Mesodermal cell (in vitro differentiated cells): ENCODE results near the gene KCNAB2.

ENCODE experiments used
- H3K27ac ChIP-seq: 2 replicates; pipeline ENCODE4 v1.7.0; 2013; ENCODE audit warnings: mild to moderate bottlenecking, low read depth, low read length, moderate library complexity; ENCODE audit not compliant: severe bottlenecking
- H3K36me3 ChIP-seq: 2 replicates; pipeline ENCODE4 v1.7.1; 2013; ENCODE audit warnings: mild to moderate bottlenecking, low read length, moderate library complexity; ENCODE audit not compliant: control insufficient read depth, insufficient read depth
- H3K4me1 ChIP-seq: one replicate; pipeline ENCODE4 v1.7.1; 2013; ENCODE audit warnings: mild to moderate bottlenecking, low read length; ENCODE audit not compliant: insufficient read depth, control insufficient read depth, poor library complexity, severe bottlenecking
- H3K4me3 ChIP-seq: 2 replicates; pipeline ENCODE4 v1.7.0; 2013; ENCODE audit warnings: low read length, control low read depth, mild to moderate bottlenecking; ENCODE audit not compliant: insufficient read depth, poor library complexity, severe bottlenecking; ENCODE audit errors: extremely low read depth
- H3K9me3 ChIP-seq: 2 replicates; pipeline ENCODE4 v1.7.1; 2013; ENCODE audit warnings: mild to moderate bottlenecking, low read length, moderate library complexity; ENCODE audit not compliant: control insufficient read depth
- WGBS, 2 experiments: methylation state at CpG; one replicate each; pipeline ENCODE4 v1.1.5; 2013; ENCODE audit warnings: missing lambda C conversion rate in 2 of 2; ENCODE audit not compliant: insufficient coverage in 2 of 2; 5-methylcytosine and 5-hydroxymethylcytosine counted together

The KCNAB2 gene

GRCh38 chr1:6024376-6024775 is 21.3 kb upstream of the KCNAB2 start:
- no peaks in the 10 kb centered on the region for H3K9me3 ChIP-seq
- no peak overlapping the region for H3K4me3 ChIP-seq

GRCh38 chr1:6025269-6026094 is 20.2 kb upstream of the KCNAB2 start:
- H3K9me3 ChIP-seq = no peaks in the 10 kb centered on the region
- no peak overlapping the region for H3K4me3 ChIP-seq
- no peaks in the 10 kb centered on the region for H3K4me1 ChIP-seq
- no peaks in the 10 kb centered on the region for H3K36me3 ChIP-seq
- H3K27ac ChIP-seq = no peak overlapping the region
- 73 to 86% methylated on average over 14 to 16 of the region's 29 CpGs for whole genome bisulfite sequencing, 2 experiments

More at GRCh38 chr1:6024376-6024775, 21.3 kb upstream of the KCNAB2 start:
- H3K27ac ChIP-seq = no peak overlapping the region
- 86 to 97% methylated on average over 5 to 6 of the region's 6 CpGs for WGBS, 2 experiments
- H3K36me3 ChIP-seq = no peaks in the 10 kb centered on the region
- H3K4me1 ChIP-seq = no peaks in the 10 kb centered on the region

GRCh38 chr1:6026095-6026809 is 19.4 kb upstream of the KCNAB2 start:
- H3K4me3 ChIP-seq = no peak overlapping the region
- H3K27ac ChIP-seq = no peak overlapping the region
- H3K36me3 ChIP-seq = no peaks in the 10 kb centered on the region
- WGBS, 2 experiments = 61 to 63% methylated on average over 29 to 31 of the region's 34 CpGs
- H3K4me1 ChIP-seq = no peaks in the 10 kb centered on the region
- H3K9me3 ChIP-seq = no peaks in the 10 kb centered on the region

GRCh38 chr1:6027591-6027990 is 18.1 kb upstream of the KCNAB2 start:
- Histone ChIP-seq H3K36me3 (no peaks in the 10 kb centered on the region), H3K27ac (no peak overlapping the region), H3K4me3 (no peak overlapping the region), H3K4me1 (no peaks in the 10 kb centered on the region), H3K9me3 (no peaks in the 10 kb centered on the region)
- WGBS, 2 experiments = 83 to 87% methylated on average over 10 of the region's 10 CpGs

- Histone ChIP-seq H3K4me3 (no peak overlapping the region), H3K9me3 (no peaks in the 10 kb centered on the region), H3K27ac (no peak overlapping the region), H3K4me1 (no peaks in the 10 kb centered on the region), H3K36me3 (no peaks in the 10 kb centered on the region)
- WGBS, 2 experiments = 88 to 90% methylated on average over 13 to 17 of the region's 19 CpGs
Measured at GRCh38 chr1:6028042-6028850, 17.4 kb upstream of the KCNAB2 start.

GRCh38 chr1:6029351-6029750 is 16.3 kb upstream of the KCNAB2 start:
- Histone ChIP-seq H3K4me3 (no peak overlapping the region), H3K36me3 (no peaks in the 10 kb centered on the region), H3K9me3 (no peaks in the 10 kb centered on the region), H3K27ac (no peak overlapping the region), H3K4me1 (no peaks in the 10 kb centered on the region)
- 87 to 100% methylated on average over 3 to 4 of the region's 5 CpGs for WGBS, 2 experiments

- 83 to 92% methylated on average over 6 of the region's 7 CpGs for WGBS, 2 experiments
- no peaks in the 10 kb centered on the region for H3K36me3 ChIP-seq
- H3K4me1 ChIP-seq = no peaks in the 10 kb centered on the region
- H3K27ac ChIP-seq = no peak overlapping the region
- no peaks in the 10 kb centered on the region for H3K9me3 ChIP-seq
- H3K4me3 ChIP-seq = no peak overlapping the region
Measured at GRCh38 chr1:6030132-6030531, 15.6 kb upstream of the KCNAB2 start.

- WGBS, 2 experiments = 87 to 90% methylated on average over 2 of the region's 2 CpGs
- Histone ChIP-seq H3K4me3 (no peak overlapping the region), H3K4me1 (no peaks in the 10 kb centered on the region), H3K36me3 (no peaks in the 10 kb centered on the region), H3K27ac (no peak overlapping the region), H3K9me3 (no peaks in the 10 kb centered on the region)
Measured at GRCh38 chr1:6030547-6031261, 15.0 kb upstream of the KCNAB2 start.

GRCh38 chr1:6033124-6033523 is 12.6 kb upstream of the KCNAB2 start:
- 90 to 93% methylated on average over 8 of the region's 8 CpGs for WGBS, 2 experiments

More at GRCh38 chr1:6033124-6033523, 12.6 kb upstream of the KCNAB2 start:
- Histone ChIP-seq H3K36me3 (no peaks in the 10 kb centered on the region), H3K4me3 (no peak overlapping the region), H3K9me3 (no peaks in the 10 kb centered on the region), H3K4me1 (peaks cover 5% of the 10 kb centered on the region), H3K27ac (no peak overlapping the region)
